Measurements from ENCODE around the gene SSU72.
A peak's percentile ranks its signal among the peaks of the same experiment; 100 is the strongest.
"Not testable (repeated sequence)": the region's sequence is repeated elsewhere in the genome, so short reads cannot be mapped to it uniquely, and the experiment has no call there.

SSU72 gene

DNA sequence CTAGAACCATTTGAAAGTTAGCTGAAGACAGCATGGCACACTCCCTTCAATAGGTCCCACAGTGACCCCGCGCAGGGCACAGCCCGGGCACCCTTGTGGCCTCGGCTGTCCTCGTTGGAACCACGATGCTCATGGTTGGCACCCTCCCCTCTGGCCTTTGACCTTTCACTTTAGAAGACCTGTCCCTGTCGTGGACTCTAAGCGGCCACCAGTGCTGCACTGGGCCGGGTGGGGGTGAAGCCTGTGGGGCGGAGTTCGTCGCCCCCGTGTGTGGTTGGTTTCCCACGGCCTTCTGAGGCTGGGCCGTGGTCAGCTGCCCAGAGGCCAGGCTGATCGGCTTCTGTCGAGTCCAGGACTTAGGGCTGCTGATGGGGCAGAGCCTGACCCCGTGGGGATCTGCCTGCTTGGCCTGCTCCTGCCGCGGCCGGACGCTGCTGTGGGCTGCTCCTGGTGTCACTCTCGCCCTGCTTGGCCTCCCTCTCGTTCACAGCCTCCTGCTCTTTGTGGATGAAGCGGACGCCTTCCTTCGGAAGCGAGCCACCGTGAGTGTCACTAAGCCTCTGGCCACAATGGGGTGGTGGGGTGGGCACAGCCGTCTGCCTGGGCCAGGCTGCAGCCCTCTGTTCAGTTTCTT, 49.8 kb downstream of the SSU72 start:
- DNase-seq, result not testable (repeated sequence)

DNA sequence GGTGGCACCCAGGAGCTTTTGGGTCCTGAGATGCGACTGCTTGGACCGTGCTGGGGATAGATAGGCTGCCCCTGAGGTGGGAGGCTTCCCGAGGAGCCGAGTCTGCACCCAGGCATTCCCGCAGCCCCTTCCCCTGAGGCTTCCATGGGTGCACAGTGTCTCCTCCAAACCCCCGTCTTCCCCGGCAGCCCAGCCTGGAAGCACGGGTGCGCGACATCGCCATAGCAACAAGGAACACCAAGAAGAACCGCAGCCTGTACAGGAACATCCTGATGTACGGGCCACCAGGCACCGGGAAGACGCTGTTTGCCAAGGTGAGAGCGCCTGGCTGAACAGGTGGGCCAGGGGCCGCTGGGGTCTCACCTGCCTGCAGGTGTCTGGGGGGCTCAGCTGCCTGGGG, 51.0 kb downstream of the SSU72 start:
- not testable (repeated sequence) for DNase-seq

DNA sequence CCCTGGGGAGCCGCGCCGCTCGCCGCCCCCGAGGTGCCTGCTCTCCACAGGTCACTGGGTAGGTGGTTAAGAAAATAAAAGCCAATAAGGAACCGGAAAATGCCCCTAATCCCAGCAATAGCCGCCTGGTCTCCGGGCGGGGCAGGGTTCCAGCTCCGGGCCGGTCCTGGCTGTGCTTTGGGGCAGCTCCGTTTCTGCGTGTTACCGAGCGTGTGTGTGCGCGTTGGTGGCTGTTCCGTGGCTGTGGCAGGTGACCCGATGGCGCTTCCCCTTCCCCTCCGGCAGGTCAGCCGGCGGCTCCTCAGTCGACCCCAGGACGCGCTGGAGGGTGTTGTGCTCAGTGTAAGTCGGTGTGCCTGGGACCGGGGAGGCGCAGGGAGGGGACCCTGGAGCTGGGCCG, 51.4 kb downstream of the SSU72 start:
- not testable (repeated sequence) for DNase-seq

DNA sequence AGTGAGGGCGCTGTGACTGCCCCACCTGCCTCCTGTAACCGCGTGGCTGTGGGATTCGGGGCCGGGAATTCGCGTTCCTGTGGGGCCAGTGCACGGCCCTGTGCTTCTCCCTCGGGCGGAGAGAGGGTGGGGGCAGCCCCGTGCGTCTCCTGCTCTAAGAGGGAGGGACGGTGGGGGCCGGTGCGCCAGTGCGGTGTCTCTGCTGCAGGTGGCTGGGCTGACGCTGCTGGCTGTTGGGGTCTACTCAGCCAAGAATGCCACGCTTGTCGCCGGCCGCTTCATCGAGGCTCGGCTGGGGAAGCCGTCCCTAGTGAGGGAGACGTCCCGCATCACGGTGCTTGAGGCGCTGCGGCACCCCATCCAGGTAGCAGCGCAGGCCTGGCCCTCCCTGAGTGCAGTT, 52.1 kb downstream of the SSU72 start:
- not testable (repeated sequence) for DNase-seq

DNA sequence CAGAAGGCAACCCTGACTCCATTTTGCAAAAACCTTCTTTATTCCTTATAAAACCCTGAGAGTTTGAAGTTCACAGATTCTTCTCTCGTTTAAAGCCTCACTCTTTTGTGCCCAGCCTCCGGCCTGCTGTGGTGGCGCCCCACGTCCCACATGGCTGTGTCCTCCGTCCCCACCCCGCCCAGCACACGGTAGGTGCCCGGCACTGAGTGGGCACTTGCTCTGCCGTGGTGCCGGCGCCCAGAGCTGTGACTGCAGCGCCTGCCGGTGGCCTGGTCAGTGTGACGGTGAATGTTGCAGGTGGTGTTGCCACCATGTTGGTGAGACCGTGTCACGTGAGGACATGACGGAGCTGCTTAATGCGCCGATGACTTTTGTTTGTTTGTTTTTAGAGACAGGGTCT, 53.3 kb downstream of the SSU72 start:
- DNase-seq, result no peak

DNA sequence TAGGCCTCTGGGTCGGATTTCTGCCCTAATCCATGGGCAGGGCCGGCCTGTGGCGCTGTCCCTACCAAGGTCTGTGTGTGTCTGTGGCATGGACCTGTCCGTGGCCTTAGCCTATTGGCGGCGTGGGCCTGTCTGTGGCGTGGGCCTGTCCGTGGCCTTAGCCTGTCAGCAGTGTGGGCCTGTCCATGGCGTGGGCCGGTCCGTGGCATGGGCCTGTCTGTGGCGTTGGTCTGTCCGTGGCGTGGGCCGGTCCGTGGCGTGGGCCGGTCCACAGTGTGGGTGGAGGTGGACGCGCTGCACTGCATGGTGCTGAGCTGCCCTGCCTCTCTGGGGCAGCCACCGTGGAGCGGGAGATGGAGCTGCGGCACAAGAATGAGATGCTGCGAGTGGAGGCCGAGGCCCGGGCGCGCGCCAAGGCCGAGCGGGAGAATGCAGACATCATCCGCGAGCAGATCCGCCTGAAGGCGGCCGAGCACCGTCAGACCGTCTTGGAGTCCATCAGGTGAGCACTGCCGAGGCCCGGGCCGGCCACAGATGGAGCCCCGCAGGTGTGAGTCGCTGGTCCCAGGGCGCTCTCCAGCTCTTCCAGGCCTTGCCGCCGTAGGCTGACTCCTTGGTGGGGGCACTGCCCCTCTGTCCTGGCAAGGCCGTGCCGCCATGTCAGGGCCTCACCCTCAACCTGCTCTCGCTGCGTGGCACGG, 54.7 kb downstream of the SSU72 start:
- not testable (repeated sequence) for DNase-seq

DNA sequence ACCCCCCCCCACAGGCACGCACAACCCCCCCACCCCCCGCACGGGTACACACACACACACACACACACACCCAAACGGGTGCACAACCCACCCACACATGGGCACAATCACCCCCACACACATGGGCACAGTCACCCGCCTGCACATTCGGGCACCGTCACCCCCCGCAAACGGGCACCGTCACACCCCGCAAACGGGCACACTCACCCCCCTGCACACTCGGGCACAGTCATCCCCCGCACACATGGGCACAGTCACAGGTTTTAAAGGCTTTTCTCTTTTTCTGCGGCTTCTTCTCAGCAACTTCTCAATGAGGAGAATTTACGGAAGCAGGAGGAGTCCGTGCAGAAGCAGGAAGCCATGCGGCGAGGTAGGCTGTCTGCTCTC, 56.0 kb downstream of the SSU72 start:
- DNase-seq, result not testable (repeated sequence)

DNA sequence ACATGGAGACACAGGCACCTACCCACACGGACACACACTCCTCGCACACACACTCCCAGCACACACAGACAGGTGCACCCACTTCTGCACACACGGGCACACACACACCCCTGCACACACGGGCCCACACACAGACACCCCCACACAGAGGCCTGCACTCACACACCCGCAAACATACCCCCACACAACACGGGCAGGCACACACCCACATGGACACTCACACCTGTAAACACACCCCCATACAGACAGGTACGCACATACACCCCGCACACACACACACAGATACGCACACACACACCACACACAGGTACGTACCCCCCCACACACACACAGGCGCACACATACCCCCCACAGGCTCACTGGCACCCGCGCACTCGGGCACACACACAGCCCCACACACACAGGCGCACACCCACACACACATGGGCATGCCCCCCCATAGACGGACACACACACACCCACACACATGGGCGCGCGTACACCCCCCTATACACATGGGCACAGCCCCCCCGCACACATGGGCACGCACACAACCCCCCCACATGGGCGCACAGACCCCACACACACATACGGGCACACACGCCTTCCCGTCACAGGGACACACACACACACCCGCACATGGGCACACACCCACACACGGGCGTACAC, 56.6 kb downstream of the SSU72 start:
- no peak for DNase-seq

DNA sequence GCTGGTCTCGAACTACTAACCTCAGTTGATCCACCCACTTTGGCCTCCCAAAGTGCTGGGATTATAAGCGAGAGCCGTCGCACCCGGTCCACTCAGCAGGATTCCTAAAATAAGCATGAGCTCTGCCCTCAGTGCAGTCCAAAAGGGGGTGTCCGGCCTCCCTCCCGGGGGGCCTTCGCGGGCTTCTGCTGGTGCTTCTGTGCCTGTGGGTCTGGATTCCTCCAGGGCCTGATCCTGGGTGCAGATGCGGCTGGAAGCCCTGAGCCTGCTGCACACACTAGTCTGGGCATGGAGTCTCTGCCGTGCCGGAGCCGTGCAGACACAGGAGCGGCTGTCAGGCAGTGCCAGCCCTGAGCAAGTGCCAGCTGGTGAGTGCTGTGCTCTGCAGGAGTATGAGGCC, 57.7 kb downstream of the SSU72 start:
- not testable (repeated sequence) for DNase-seq

DNA sequence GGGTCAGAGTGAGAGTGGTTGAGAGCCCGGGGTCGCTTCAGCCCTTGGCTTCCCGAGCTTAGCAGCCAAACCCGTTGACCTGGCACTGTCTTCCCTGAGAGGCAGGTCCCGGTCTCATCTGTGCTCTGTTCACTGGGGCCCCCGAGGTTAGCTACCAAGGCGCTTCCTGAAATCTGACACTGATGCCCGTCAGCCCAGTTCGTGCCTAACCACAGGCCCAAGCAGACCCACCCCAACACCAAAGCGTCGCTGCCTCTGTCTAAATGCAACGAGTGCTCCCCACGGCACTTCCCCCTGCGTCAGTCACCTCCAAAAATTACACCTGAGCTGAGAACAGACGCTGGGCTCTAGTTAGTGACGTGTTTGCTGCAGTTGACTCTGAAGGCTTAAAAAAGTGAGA, 60.3 kb downstream of the SSU72 start:
- not testable (repeated sequence) for DNase-seq

DNA sequence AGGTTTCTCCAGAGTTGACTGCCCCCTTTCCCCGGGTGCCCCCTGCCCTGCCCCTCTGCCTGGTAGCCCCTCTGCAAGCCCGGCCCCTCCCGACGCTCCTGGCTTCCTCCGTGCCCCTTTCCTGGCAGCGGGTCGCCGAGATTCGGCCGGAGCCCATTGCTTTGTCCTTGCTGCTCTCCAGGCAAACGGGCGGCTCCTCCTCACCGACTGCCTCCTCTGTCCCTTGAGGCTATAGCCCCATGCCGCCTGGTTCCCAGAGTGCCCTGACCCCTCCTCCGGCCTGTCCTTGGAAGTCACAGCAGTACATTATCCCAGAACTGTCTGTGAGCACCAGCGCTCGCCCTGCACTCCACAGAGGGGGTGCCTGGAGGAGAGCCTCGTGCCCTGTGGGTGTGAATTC, 61.0 kb downstream of the SSU72 start:
- not testable (repeated sequence) for DNase-seq

DNA sequence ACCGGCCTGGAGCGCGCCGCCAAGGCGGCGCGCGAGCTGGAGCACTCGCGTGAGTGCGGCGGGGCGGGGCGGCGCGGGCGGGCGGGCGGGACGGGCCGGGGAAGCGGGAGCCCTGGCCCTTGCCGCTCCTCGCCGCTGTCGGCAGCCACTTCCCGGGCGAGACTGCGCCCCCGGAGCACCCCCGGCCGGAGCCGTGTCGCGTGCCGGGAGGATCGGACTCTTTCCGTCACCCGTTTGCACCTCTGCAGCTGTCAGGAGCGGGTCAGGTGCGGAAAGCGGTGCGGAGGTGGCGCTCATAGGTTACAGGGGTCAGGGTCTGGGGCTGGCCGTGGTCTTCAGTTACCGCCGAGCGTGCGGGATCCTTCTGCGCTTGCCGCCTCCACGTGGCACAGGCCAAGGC, 62.2 kb downstream of the SSU72 start:
- DNase-seq, result peak; percentile 13

DNA sequence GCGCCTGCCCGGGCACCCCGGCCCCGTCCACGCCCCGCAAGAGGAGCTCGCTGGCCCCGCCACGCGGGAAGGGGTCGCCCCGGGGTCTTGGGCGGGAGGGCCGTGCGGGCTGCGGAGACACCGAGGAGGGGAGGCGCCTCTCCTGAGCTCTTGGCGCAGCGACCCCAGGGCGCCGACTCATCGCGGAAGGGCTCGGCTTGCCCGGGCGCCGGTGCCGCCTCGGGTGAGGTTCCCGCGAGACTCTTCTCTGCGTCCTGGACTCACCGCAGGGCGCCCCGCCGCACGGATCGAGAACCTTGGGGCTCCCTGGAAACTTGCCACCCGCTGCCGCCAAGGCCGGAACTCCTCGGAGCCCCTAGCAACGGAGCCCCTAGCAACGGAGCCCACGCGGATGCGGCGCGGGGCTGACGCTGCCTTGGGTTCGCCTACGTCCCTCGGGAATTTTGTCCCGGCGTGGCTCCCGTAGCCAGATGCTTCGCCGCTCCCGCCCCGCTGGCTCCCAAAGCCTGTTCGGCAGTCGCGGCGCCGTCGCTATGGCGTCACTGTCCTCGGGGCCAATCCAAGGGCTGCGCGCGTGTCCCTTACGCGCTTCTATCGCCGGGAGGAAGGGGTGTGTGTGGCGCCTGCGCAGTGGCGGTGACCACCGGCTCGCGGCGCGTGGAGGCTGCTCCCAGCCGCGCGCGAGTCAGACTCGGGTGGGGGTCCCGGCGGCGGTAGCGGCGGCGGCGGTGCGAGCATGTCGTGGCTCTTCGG, 63.0 kb downstream of the SSU72 start, which contains the start of gene ATAD3A:
Gene ATAD3A, plus strand, starts transcription at position 630 of the 753 bp plus-strand sequence. Its CDS starts 107 bp downstream, at position 737.
- peak; percentile 96 for DNase-seq

DNA sequence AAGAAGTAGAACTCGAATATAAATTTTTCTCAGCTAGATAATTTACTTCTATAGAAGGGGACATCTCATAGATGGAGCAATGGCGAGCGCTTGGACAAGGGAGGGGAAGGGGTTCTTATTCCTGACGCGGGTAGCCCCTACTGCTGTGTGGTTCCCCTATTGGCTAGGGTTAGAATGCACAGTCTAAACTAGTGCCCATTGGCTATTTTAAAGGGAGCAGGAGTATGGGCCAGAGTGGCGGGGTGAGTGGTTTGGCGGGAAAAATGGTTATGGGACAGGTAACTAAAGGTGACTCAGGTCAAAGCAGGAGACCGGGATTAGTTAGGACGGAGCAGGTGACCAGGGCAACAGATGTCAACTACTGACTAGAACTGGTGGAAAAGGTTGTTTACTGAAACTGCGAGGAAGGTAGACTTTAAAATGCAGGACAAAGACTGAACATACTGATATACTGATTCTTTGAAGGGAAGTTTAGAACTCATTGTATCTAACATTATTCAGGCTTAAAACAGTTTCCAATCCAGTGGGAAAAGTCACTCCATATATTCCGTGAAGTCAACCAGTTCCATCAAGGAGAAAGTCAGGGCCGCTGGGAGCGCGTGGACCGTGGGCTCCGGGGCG, 63.6 kb downstream of the SSU72 start:
- no peak for DNase-seq

DNA sequence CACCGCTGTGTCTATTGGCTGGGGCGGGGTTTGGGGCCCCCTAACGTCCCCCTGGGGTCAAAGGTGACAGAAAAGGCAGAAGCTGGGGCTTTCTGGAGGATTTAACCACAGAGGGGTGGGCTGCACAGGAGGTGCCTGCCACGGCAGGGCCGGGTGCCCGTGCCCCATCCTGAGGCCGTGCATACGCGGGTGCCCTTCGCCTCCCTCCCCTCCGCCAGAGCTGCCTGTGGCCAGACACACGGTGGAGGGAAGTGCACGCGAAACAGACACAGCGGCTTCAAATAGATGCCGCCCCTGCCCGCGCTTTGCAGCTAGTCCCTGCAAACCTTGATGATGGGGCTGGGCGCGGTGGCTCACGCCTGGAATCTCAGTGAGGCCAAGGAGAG, 65.2 kb downstream of the SSU72 start:
- DNase-seq, result not testable (repeated sequence)

DNA sequence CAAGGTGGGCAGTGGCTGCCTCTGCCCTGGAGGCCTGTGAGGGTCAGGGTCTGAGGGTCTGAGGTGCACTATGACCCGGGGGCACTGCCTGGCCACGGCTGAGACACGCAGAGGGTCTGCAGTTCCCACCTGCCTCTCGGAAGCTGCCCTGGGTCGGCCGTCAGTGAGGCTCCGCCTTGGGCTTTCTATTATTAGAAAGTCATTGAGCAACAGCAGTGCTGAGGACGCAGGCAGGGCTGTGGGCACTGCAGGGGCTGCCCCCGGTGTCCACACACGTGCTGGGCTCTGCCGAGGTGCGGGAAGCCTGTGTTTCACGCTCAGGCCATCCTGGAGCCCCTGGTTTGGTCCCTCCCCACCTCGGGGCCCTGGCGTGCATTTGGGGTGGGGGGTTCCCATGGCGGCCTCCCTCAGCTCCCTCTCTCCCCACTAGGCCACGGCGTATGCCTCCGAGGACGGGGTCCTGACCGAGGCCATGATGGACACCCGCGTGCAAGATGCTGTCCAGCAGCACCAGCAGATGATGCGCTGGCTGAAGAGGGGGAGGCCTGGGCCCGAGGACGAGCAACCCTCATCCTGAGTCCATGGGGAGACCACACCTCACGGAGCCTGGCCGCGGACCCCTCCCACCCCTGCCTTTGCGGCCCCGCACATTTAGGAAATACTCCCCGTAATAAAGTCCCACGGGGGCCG, 65.7 kb downstream of the SSU72 start:
- DNase-seq, result not testable (repeated sequence)

DNA sequence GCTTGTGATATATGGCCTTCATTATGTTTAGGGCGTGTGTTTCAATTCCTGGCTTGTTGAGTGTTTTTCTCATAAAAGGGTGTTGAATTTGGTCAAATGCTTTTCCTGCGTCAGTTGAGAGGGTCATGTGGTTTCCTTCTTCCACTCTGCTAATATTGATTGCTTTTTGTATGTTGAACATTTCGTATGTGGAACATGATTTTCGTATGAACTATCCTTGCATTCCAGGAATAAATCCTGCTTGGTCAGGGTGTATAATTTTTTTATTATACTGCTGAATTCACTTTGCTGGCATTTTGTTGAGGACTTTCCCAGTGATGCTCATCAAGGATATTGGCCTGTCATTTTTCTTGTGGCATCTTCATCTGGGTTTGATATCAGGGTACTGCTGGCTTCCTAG, 67.4 kb downstream of the SSU72 start:
- no peak for DNase-seq

DNA sequence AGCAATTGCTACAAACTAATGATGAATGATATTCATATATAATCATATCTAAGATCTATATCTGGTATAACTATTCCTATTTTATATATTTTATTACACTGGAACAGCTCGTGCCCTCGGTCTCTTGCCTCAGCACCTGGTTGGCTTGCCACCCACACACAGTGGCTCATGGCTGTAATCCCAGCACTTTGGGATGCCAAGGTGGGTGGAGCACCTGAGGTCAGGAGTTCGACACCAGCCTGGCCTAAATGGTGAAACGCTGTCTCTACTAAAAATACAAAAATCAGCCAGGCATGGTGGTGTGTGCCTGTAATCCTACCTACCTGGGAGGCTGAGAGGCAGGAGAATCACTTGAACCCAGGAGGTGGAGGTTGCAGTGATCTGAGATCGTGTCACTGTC, 68.9 kb downstream of the SSU72 start:
- not testable (repeated sequence) for DNase-seq

DNA sequence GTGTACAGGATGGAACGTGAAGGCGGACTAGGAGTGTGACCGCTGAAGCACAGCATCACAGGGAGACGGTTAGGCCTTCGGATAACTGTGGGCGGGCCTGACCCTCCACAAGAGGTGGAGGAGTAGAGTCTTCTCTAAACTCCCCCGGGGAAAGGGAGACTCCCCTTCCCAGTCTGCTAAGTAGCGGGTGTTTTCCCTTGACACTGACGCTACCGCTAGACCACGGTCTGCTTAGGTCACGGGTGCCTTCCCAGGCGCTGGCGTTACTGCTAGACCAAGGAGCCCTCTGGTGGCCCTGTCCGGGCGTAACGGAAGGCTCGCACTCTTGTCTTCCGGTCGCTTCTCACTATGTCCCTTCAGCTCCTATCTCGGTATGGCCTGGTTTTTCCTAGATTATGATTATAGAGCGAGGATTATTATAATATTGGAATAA, 69.3 kb downstream of the SSU72 start:
- not testable (repeated sequence) for DNase-seq

DNA sequence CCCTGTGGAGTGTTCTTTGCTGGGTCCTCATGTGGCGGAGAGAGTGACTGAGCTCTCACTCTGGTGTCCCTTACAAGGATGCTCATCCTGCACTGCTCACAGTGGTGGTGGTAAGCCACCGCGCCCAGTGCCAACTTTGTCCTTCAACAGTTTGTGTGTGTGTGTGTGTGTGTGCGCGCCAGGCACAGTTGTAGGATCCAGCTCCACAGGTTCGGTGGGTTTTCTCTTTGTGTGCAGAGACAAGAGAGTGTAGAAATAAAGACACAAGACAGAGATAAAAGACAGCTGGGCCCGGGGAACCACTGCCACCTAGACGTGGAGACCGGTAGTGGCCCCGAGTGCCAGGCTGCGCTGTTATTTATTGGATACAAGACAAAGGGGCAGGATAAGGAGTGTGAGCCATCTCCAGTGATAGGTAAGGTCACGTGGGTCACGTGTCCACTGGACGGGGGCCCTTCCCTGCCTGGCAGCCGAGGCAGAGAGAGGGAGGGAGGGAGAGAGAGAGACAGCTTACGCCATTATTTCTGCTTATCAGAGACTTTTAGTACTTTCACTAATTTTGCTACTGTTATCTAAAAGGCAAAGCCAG, 69.8 kb downstream of the SSU72 start:
- peak; percentile 65 for DNase-seq

DNA sequence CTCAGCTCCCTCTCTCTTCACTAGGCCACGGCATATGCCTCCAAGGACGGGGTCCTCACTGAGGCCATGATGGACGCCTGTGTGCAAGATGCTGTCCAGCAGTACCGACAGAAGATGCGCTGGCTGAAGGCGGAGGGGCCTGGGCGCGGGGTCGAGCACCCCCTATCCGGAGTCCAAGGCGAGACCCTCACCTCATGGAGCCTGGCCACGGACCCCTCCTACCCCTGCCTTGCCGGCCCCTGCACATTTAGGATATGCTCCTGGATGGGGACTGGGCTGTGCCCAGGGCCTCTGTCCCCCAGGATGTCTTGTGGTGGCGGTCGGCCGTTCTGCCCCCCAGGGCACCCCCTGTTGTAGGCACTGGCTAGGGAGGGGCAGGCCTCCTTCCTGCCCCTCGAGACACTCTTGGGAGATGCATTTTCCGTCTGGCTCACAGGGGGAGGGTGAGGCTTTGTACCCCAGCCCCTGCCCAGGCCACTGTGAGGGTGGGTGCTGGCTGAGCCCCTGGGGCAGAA, 79.1 kb downstream of the SSU72 start:
- DNase-seq, result not testable (repeated sequence)

Data from stimulated activated naive CD4-positive, alpha-beta T cell treated with Interleukin-2 at 50 U/mL for 16 hours (primary cell).